LNCAP (cell line): Measurements from ENCODE around the gene B4GALT6.

Source experiments
- CTCF ChIP-seq: fragments of 450-650 bp; IDR thresholded peaks from 2 replicates; pipeline ENCODE4 v1.5.1; 2017; ENCODE audit warnings: mild to moderate bottlenecking

Gene B4GALT6

GRCh38 chr18:31610286-31611205 lies 73.8 kb downstream of the B4GALT6 start:
- peak; percentile 18; the same call in 1 of the 2 replicates for TF ChIP-seq CTCF

GRCh38 chr18:31609886-31610285 lies 74.5 kb downstream of the B4GALT6 start:
- TF ChIP-seq CTCF = no peak

GRCh38 chr18:31607384-31607783 lies 77.0 kb downstream of the B4GALT6 start:
- no peak for TF ChIP-seq CTCF

- TF ChIP-seq CTCF = no peak
Observed at GRCh38 chr18:31606265-31606664, 78.1 kb downstream of the B4GALT6 start.

- no peak for TF ChIP-seq CTCF
Observed at GRCh38 chr18:31603315-31603714, 81.1 kb downstream of the B4GALT6 start.

GRCh38 chr18:31598021-31598805 lies 86.2 kb downstream of the B4GALT6 start:
- TF ChIP-seq CTCF = no peak

- no peak for TF ChIP-seq CTCF
Observed at GRCh38 chr18:31596081-31596872, 88.1 kb downstream of the B4GALT6 start.
